ENCODE results near the gene CPNE6. TPM values are rescaled to one million over a fixed set of nuclear protein-coding genes. Genes with fewer than 3 reads are reported as not detected.

CPNE6 gene
- total RNA-seq, 4 donors from 2014 or later, result not detected

- intact Hi-C loops (cut with DNase I; ENCODE audit: low total_unique reads), result no loop called here
- H3K27ac ChIP-seq, result no peak overlapping the region
- in situ Hi-C loops (cut with MboI; ENCODE audit: low sequenced_read_pairs in 4 of 4), result no loop called here
- TF ChIP-seq POLR2A (IDR thresholded peaks at IDR 0.05) (no peak), CTCF (IDR thresholded peaks at IDR 0.05 in 4 of 5, conservative IDR thresholded peaks at IDR 0.05 in 1 of 5) (no peak)
- no peak overlapping the region for H3K4me3 ChIP-seq
- ATAC-seq (no peak), DNase-seq (no peak)
- H3K9me3 ChIP-seq, result no peaks in the 10 kb centered on the region
- no peaks in the 10 kb centered on the region for H3K27me3 ChIP-seq
- H3K36me3 ChIP-seq, result no peaks in the 10 kb centered on the region
- no peaks in the 10 kb centered on the region for H3K4me1 ChIP-seq
These were observed 6.5 kb upstream of the CPNE6 start for GRCh38 chr14:24064856-24065255.

DNA sequence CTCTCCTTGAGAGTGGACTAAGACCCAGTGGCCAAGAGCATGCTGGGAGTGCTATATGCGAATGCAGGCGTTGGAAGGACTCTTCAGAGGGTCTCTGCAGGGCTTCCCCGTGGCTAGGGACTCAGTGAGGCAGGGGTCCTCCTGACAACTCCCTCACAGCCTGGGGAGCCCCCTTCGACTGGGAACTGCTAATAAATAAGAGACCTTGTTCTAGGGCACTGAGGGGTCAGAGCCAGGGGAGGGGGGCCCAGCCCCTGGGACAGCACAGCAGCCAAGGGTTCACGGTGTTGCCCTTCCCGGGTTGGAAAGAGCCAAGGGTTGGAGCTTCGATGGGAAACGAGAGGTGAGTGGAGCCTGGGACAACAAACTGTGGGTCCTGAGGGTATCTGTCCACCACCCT lies 6.0 kb upstream of the CPNE6 start:
- H3K4me1 ChIP-seq, result no peaks in the 10 kb centered on the region
- no peak for ATAC-seq
- no peaks in the 10 kb centered on the region for H3K9me3 ChIP-seq
- H3K36me3 ChIP-seq, result no peaks in the 10 kb centered on the region
- H3K27me3 ChIP-seq, result no peaks in the 10 kb centered on the region
- H3K4me3 ChIP-seq, result no peak overlapping the region
- intact Hi-C loops (cut with DNase I; ENCODE audit: low total_unique reads) (no loop called here), in situ Hi-C loops (cut with MboI; ENCODE audit: low sequenced_read_pairs in 4 of 4) (no loop called here)
- no peak for DNase-seq
- no peak overlapping the region for H3K27ac ChIP-seq
- TF ChIP-seq POLR2A (IDR thresholded peaks at IDR 0.05) (no peak), CTCF (IDR thresholded peaks at IDR 0.05 in 4 of 5, conservative IDR thresholded peaks at IDR 0.05 in 1 of 5) (no peak)

DNA sequence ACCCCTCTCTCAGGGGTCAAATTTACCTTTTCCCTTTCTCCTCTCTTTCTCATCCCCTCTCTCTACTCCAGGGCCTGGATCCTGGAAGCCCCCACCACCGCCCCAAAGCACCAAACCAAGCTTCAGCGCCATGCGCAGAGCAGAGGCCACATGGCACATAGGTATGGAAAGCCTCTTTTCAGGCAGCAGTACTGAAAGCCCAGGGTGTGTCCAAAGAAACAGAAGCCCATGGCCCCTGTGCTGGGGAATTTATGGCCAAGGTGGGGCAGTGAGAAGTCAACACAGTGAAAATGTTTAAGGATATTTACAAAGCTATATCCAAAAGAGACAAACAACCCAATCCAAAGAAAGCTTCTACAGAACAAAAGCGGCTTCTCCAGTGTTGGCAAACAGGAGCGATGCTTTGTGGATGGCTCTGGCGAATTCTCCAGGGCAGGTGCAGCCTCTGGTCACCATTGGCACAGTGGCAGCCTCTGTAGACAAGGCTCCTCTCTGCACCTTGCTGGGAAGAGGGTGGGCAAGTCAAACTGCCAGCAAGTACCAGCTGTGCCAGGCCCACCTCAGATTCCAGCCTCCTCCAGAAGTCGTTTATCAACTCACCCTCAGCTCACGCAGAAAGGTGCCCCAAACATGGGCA lies 4.7 kb upstream of the CPNE6 start:
- intact Hi-C loops (cut with DNase I; ENCODE audit: low total_unique reads) (no loop called here), in situ Hi-C loops (cut with MboI; ENCODE audit: low sequenced_read_pairs in 4 of 4) (no loop called here)
- no peaks in the 10 kb centered on the region for H3K4me1 ChIP-seq
- no peaks in the 10 kb centered on the region for H3K9me3 ChIP-seq
- H3K27me3 ChIP-seq, result no peaks in the 10 kb centered on the region
- H3K27ac ChIP-seq, result no peak overlapping the region
- no peak overlapping the region for H3K4me3 ChIP-seq
- no peaks in the 10 kb centered on the region for H3K36me3 ChIP-seq
- ATAC-seq, result no peak
- no peak for TF ChIP-seq POLR2A (IDR thresholded peaks at IDR 0.05)
- TF ChIP-seq CTCF (IDR thresholded peaks at IDR 0.05 in 4 of 5, conservative IDR thresholded peaks at IDR 0.05 in 1 of 5), result no peak
- no peak for DNase-seq

GRCh38 chr14:24067133-24068082 lies 4.0 kb upstream of the CPNE6 start:
- DNase-seq (no peak), ATAC-seq (no peak)
- no peak overlapping the region for H3K27ac ChIP-seq
- TF ChIP-seq POLR2A (IDR thresholded peaks at IDR 0.05) (no peak), CTCF (IDR thresholded peaks at IDR 0.05 in 4 of 5, conservative IDR thresholded peaks at IDR 0.05 in 1 of 5) (no peak)
- no peak overlapping the region for H3K4me3 ChIP-seq
- intact Hi-C loops (cut with DNase I; ENCODE audit: low total_unique reads) (no loop called here), in situ Hi-C loops (cut with MboI; ENCODE audit: low sequenced_read_pairs in 4 of 4) (no loop called here)
- H3K36me3 ChIP-seq, result no peaks in the 10 kb centered on the region
- peaks cover 3 to 5% (median 4%) of the 10 kb centered on the region in 3 donors for H3K27me3 ChIP-seq
- no peaks in the 10 kb centered on the region for H3K9me3 ChIP-seq
- no peaks in the 10 kb centered on the region for H3K4me1 ChIP-seq
